H9 (cell line): ENCODE results near the gene IL21R. TPM values are rescaled to one million over a fixed set of nuclear protein-coding genes. Genes with fewer than 3 reads are reported as not detected.

ENCODE experiments used
- DNase-seq: peaks from one replicate; pipeline ENCODE4 v3.0.0-alpha.2; 2017
- H2AFZ ChIP-seq: one replicate; pipeline ENCODE4 v1.6.1; 2013; ENCODE audit warnings: mild to moderate bottlenecking, low read length, control low read depth, moderate library complexity
- H2AK5ac ChIP-seq: 2 replicates; pipeline ENCODE4 v1.6.1; 2013; ENCODE audit warnings: low read length, control low read depth, mixed read lengths; ENCODE audit not compliant: insufficient read length
- H2BK120ac ChIP-seq: one replicate; pipeline ENCODE4 v1.6.1; 2013; ENCODE audit warnings: low read depth, mild to moderate bottlenecking, low read length, control low read depth, inconsistent platforms; ENCODE audit not compliant: poor library complexity, severe bottlenecking
- H2BK12ac ChIP-seq: 2 replicates; pipeline ENCODE4 v1.6.1; 2013; ENCODE audit warnings: low read length, control low read depth, mixed read lengths, low read depth; ENCODE audit not compliant: insufficient read length
- H2BK15ac ChIP-seq: 2 replicates; pipeline ENCODE4 v1.6.1; 2013; ENCODE audit warnings: low read depth, low read length, control low read depth
- H2BK20ac ChIP-seq: one replicate; pipeline ENCODE4 v1.6.1; 2013; ENCODE audit warnings: low read depth, mild to moderate bottlenecking, low read length, control low read depth, inconsistent platforms; ENCODE audit not compliant: poor library complexity, severe bottlenecking
- H2BK5ac ChIP-seq: 2 replicates; pipeline ENCODE4 v1.6.1; 2013; ENCODE audit warnings: low read length, control low read depth, mixed read lengths; ENCODE audit not compliant: insufficient read length
- H3K14ac ChIP-seq: 2 replicates; pipeline ENCODE4 v1.6.1; 2013; ENCODE audit warnings: low read length, control low read depth; ENCODE audit not compliant: insufficient read depth
- H3K18ac ChIP-seq: 2 replicates; pipeline ENCODE4 v1.6.1; 2013; ENCODE audit warnings: low read depth, mild to moderate bottlenecking, mixed read lengths, low read length, control low read depth; ENCODE audit not compliant: insufficient read length
- H3K23ac ChIP-seq: 2 replicates; pipeline ENCODE4 v1.6.1; 2013; ENCODE audit warnings: low read length, control low read depth, mixed read lengths, low read depth; ENCODE audit not compliant: insufficient read length
- H3K23me2 ChIP-seq: 2 replicates; pipeline ENCODE4 v1.6.1; 2013; ENCODE audit warnings: low read depth, mild to moderate bottlenecking, mixed read lengths, low read length, control low read depth; ENCODE audit not compliant: insufficient read length, poor library complexity, severe bottlenecking
- H3K27ac ChIP-seq: 2 replicates; pipeline ENCODE4 v1.5.1; 2013; ENCODE audit warnings: low read length, control low read depth, mixed read lengths, low read depth; ENCODE audit not compliant: insufficient read length
- H3K27me3 ChIP-seq: 2 replicates; pipeline ENCODE4 v1.6.1; 2013; ENCODE audit warnings: low read length, control low read depth, inconsistent platforms; ENCODE audit not compliant: insufficient read depth
- H3K4ac ChIP-seq: 2 replicates; pipeline ENCODE4 v1.6.1; 2013; ENCODE audit warnings: low read depth, mild to moderate bottlenecking, control low read depth, inconsistent platforms, low read length, moderate library complexity
- H3K4me1 ChIP-seq: 2 replicates; pipeline ENCODE4 v1.6.1; 2013; ENCODE audit warnings: low read length, control low read depth, inconsistent platforms; ENCODE audit not compliant: insufficient read depth
- H3K4me2 ChIP-seq: 2 replicates; pipeline ENCODE4 v1.6.1; 2013; ENCODE audit warnings: low read length, control low read depth, mixed read lengths; ENCODE audit not compliant: insufficient read length, insufficient read depth
- H3K56ac ChIP-seq: 2 replicates; pipeline ENCODE4 v1.6.1; 2013; ENCODE audit warnings: low read depth, mild to moderate bottlenecking, mixed read lengths, low read length, control low read depth; ENCODE audit not compliant: insufficient read length
- H3K79me1 ChIP-seq: 2 replicates; pipeline ENCODE4 v1.6.1; 2013; ENCODE audit warnings: low read depth, mild to moderate bottlenecking, moderate library complexity, low read length, control low read depth, inconsistent platforms; ENCODE audit not compliant: insufficient read depth, poor library complexity, severe bottlenecking
- H3K79me2 ChIP-seq: 2 replicates; pipeline ENCODE4 v1.6.1; 2013; ENCODE audit warnings: low read length, control low read depth, inconsistent platforms; ENCODE audit not compliant: insufficient read depth
- H3K9ac ChIP-seq: 2 replicates; pipeline ENCODE4 v1.6.1; 2013; ENCODE audit warnings: low read length, control low read depth, mixed read lengths; ENCODE audit not compliant: insufficient read length; ENCODE audit errors: extremely low read depth
- H3K9me3 ChIP-seq: one replicate; pipeline ENCODE4 v1.6.1; 2013; ENCODE audit warnings: low read depth, low read length, inconsistent platforms; ENCODE audit not compliant: control insufficient read depth
- H3T11ph ChIP-seq: one replicate; pipeline ENCODE4 v1.6.1; 2013; ENCODE audit warnings: mild to moderate bottlenecking, low read length, control low read depth, inconsistent platforms
- H4K20me1 ChIP-seq: one replicate; pipeline ENCODE4 v1.6.1; 2013; ENCODE audit not compliant: control insufficient read depth, insufficient read length, insufficient read depth
- H4K5ac ChIP-seq: 2 replicates; pipeline ENCODE4 v1.6.1; 2013; ENCODE audit warnings: low read depth, mild to moderate bottlenecking, mixed read lengths, low read length, control low read depth; ENCODE audit not compliant: insufficient read length
- H4K8ac ChIP-seq: replicated peaks from 2 replicates; pipeline ENCODE4 v1.6.1; 2013; ENCODE audit warnings: low read length, control low read depth, mixed read lengths, low read depth; ENCODE audit not compliant: insufficient read length
- H4K91ac ChIP-seq: 2 replicates; pipeline ENCODE4 v1.6.1; 2013; ENCODE audit warnings: low read depth, mild to moderate bottlenecking, moderate library complexity, mixed read lengths, low read length, control low read depth; ENCODE audit not compliant: insufficient read length
- H3K27ac Mint-ChIP-seq, 3 experiments: 2 replicates in 2 of 3; 3 replicates in 1 of 3; pipeline ENCODE4 v1.8.0; 2020 to 2021; ENCODE audit warnings: mixed read lengths in 3 of 3, mild to moderate bottlenecking in 1 of 3, moderate library complexity in 1 of 3
- H3K27me3 Mint-ChIP-seq: 2 replicates; pipeline ENCODE4 v1.8.0; 2021; ENCODE audit warnings: low read depth, mild to moderate bottlenecking, moderate library complexity, mixed read lengths
- H3K36me3 Mint-ChIP-seq, 3 experiments: 2 replicates in 2 of 3; 3 replicates in 1 of 3; pipeline ENCODE4 v1.8.0; 2020 to 2021; ENCODE audit warnings: low read depth in 3 of 3, mixed read lengths in 3 of 3; ENCODE audit not compliant: insufficient read depth in 1 of 3
- H3K4me1 Mint-ChIP-seq, 2 experiments: 2 replicates each; pipeline ENCODE4 v1.8.0; 2020; ENCODE audit warnings: mixed read lengths in 2 of 2
- H3K4me3 Mint-ChIP-seq, 2 experiments: 2 replicates in 1 of 2; 3 replicates in 1 of 2; pipeline ENCODE4 v1.8.0; 2020 to 2021; ENCODE audit warnings: mild to moderate bottlenecking in 2 of 2, mixed read lengths in 2 of 2, moderate library complexity in 1 of 2
- H3K9me3 Mint-ChIP-seq, 2 experiments: 2 replicates in 1 of 2; 3 replicates in 1 of 2; pipeline ENCODE4 v1.8.0; 2020; ENCODE audit warnings: mild to moderate bottlenecking in 2 of 2, mixed read lengths in 2 of 2, moderate library complexity in 1 of 2
- WGBS: extraction: QIAGEN DNeasy Blood & Tissue Kit; methylation state at CpG from one replicate; pipeline ENCODE4 v1.1.7; 2013; ENCODE audit warnings: missing lambda C conversion rate, low lambda C conversion rate, mixed read lengths; ENCODE audit not compliant: insufficient read length; ENCODE audit errors: extremely low coverage; 5-methylcytosine and 5-hydroxymethylcytosine counted together
- total RNA-seq: library from RNA; stranded (reverse); gene quantifications from 2 replicates; pipeline ENCODE4 v1.2.1, GENCODE V29; 2021
- TF ChIP-seq, protein P1 (sequence below): fragments of 200-600 bp; sonication (generic); conservative IDR thresholded peaks from 3 replicates; pipeline ENCODE4 v1.8.0; 2021; ENCODE audit warnings: antibody characterized with exemption, mild to moderate bottlenecking

IL21R gene
- total RNA-seq, 1 experiment from 2014 or later, result 0.07 TPM

DNA sequence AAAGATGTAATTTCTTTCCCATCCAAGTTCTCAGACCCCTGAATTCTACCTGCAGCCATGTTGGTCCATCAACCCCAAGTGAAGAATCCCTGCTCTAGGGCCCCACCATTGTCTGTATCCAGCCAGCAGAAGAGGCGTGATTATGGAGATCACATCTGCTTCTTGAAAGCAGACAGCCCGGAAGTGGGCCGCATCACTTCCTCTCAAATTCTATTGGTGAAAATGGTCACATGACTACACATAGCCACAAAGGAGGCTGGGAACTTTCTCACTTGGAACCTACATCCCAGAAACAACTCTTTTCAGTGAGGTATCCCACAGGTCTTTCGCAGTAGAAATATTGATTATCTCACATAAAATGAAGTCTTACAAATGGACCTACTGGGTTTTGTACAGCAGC, 48.1 kb upstream of the IL21R start:
- no peak overlapping the region for H3K23ac ChIP-seq
- no peak for DNase-seq
- no peak overlapping the region for H3K4ac ChIP-seq
- no CpG with 5 or more reads among the region's 4 CpGs for WGBS
- no peak overlapping the region for H4K5ac ChIP-seq
- H2BK20ac ChIP-seq, result no peak overlapping the region
- Mint-ChIP-seq H3K36me3 (peaks cover 30 to 58% (median 47%) of the 10 kb centered on the region in 3 experiments), H3K9me3 (no peaks in the 10 kb centered on the region), H3K27ac (no peak overlapping the region), H3K27me3 (no peaks in the 10 kb centered on the region), H3K4me3 (no peak overlapping the region), H3K4me1 (peaks cover 12 to 15% of the 10 kb centered on the region in 2 experiments)
- no peaks in the 10 kb centered on the region for H3K79me1 ChIP-seq
- H3K4me1 ChIP-seq, result no peaks in the 10 kb centered on the region
- H2BK12ac ChIP-seq, result no peak overlapping the region
- H3K27me3 ChIP-seq, result no peaks in the 10 kb centered on the region
- H2AFZ ChIP-seq, result no peak overlapping the region
- no peaks in the 10 kb centered on the region for H4K20me1 ChIP-seq
- no peak overlapping the region for H4K8ac ChIP-seq
- H3K14ac ChIP-seq, result no peak overlapping the region
- H3K18ac ChIP-seq, result no peak overlapping the region
- no peaks in the 10 kb centered on the region for H3K79me2 ChIP-seq
- H3K56ac ChIP-seq, result no peak overlapping the region
- no peak overlapping the region for H2BK5ac ChIP-seq
- H3K27ac ChIP-seq, result no peak overlapping the region
- H2BK15ac ChIP-seq, result no peak overlapping the region
- no peak overlapping the region for H2BK120ac ChIP-seq
- TF ChIP-seq, protein P1, sequence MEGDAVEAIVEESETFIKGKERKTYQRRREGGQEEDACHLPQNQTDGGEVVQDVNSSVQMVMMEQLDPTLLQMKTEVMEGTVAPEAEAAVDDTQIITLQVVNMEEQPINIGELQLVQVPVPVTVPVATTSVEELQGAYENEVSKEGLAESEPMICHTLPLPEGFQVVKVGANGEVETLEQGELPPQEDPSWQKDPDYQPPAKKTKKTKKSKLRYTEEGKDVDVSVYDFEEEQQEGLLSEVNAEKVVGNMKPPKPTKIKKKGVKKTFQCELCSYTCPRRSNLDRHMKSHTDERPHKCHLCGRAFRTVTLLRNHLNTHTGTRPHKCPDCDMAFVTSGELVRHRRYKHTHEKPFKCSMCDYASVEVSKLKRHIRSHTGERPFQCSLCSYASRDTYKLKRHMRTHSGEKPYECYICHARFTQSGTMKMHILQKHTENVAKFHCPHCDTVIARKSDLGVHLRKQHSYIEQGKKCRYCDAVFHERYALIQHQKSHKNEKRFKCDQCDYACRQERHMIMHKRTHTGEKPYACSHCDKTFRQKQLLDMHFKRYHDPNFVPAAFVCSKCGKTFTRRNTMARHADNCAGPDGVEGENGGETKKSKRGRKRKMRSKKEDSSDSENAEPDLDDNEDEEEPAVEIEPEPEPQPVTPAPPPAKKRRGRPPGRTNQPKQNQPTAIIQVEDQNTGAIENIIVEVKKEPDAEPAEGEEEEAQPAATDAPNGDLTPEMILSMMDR, result no peak
- no peaks in the 10 kb centered on the region for H3K23me2 ChIP-seq
- no peak overlapping the region for H3T11ph ChIP-seq
- no peak overlapping the region for H4K91ac ChIP-seq
- no peak overlapping the region for H2AK5ac ChIP-seq
- H3K9ac ChIP-seq, result no peak overlapping the region
- peaks cover 7% of the 10 kb centered on the region for H3K9me3 ChIP-seq
- H3K4me2 ChIP-seq, result no peak overlapping the region
